H1 (cell line): ENCODE data around the gene C18orf54. TPM values are rescaled to one million over a fixed set of nuclear protein-coding genes. Genes with fewer than 3 reads are reported as not detected.

Experiments
- CTCF ChIA-PET: fragments of 300-600 bp; sonication (Branson Sonifier 250); formaldehyde crosslinking; loops from one replicate; lab custom pipeline; 2021; ENCODE audit not compliant: partially characterized antibody; lab: Charles Lee
- POLR2A ChIA-PET: fragments of 300-600 bp; sonication (Branson Sonifier 250); formaldehyde crosslinking; loops from one replicate; lab custom pipeline; 2021; ENCODE audit warnings: inconsistent platforms; ENCODE audit not compliant: partially characterized antibody; lab: Charles Lee
- DNase-seq, 2 experiments: peaks; one replicate each; pipeline versions ENCODE4 v3.0.0 to v3.0.0-alpha.2; 2010 to 2022; ENCODE audit warnings: low spot score in 2 of 2, low read depth in 1 of 2, mixed read lengths in 1 of 2
- FAIRE-seq: peaks from 2 replicates; lab custom pipeline; 2011; peaks lifted over from hg19 to GRCh38; lab: Jason Lieb, UNC
- H2AFZ ChIP-seq: 2 replicates; pipeline ENCODE4 v1.8.1; 2012; ENCODE audit warnings: low read length, inconsistent platforms
- H2AK5ac ChIP-seq: 2 replicates; pipeline ENCODE4 v1.6.1; 2013; ENCODE audit warnings: low read depth, low read length
- H2BK120ac ChIP-seq: replicated peaks from 2 replicates; pipeline ENCODE3; 2013; ENCODE audit warnings: low read depth, low read length, inconsistent platforms
- H2BK12ac ChIP-seq: 2 replicates; pipeline ENCODE4 v1.6.1; 2013; ENCODE audit warnings: low read depth, low read length
- H2BK15ac ChIP-seq: 2 replicates; pipeline ENCODE4 v1.6.1; 2013; ENCODE audit warnings: low read length
- H2BK20ac ChIP-seq: 2 replicates; pipeline ENCODE4 v1.6.1; 2013; ENCODE audit warnings: low read length
- H2BK5ac ChIP-seq: 2 replicates; pipeline ENCODE4 v1.6.1; 2013; ENCODE audit warnings: low read depth, low read length
- H3K14ac ChIP-seq: 2 replicates; pipeline ENCODE4 v1.6.1; 2013; ENCODE audit warnings: inconsistent platforms; ENCODE audit not compliant: insufficient read length
- H3K18ac ChIP-seq: 2 replicates; pipeline ENCODE4 v1.6.1; 2013; ENCODE audit warnings: low read length; ENCODE audit errors: extremely low read depth
- H3K23ac ChIP-seq: 2 replicates; pipeline ENCODE4 v1.6.1; 2013; ENCODE audit warnings: inconsistent platforms; ENCODE audit not compliant: insufficient read length
- H3K23me2 ChIP-seq: 2 replicates; pipeline ENCODE4 v1.6.1; 2013; ENCODE audit warnings: low read depth, low read length
- H3K27ac ChIP-seq: 2 replicates; pipeline ENCODE4 v1.6.1; 2011; ENCODE audit warnings: low read depth, low read length, inconsistent platforms
- H3K27me3 ChIP-seq, 4 experiments: replicated peaks in 1 of 4; 1 replicate in 1 of 4; 2 replicates in 3 of 4; pipeline versions ENCODE4 v1.6.1 to v1.8.1; 2011 to 2013; ENCODE audit warnings: low read length in 3 of 4, mild to moderate bottlenecking in 3 of 4, inconsistent platforms in 2 of 4, mixed read lengths in 2 of 4, moderate library complexity in 1 of 4; ENCODE audit not compliant: control insufficient read depth in 3 of 4, insufficient read depth in 3 of 4; ENCODE audit errors: extremely low read depth in 1 of 4
- H3K36me3 ChIP-seq, 4 experiments: 2 replicates each; pipeline versions ENCODE4 v1.6.1 to v1.8.1; 2011 to 2013; ENCODE audit warnings: mild to moderate bottlenecking in 4 of 4, low read length in 3 of 4, moderate library complexity in 2 of 4, control low read depth in 1 of 4, inconsistent platforms in 1 of 4; ENCODE audit not compliant: insufficient read depth in 4 of 4, control insufficient read depth in 2 of 4
- H3K4ac ChIP-seq: replicated peaks from 2 replicates; pipeline ENCODE3; 2013; ENCODE audit warnings: low read length, low read depth, mixed read lengths, inconsistent platforms; ENCODE audit not compliant: insufficient read length
- H3K4me1 ChIP-seq, 4 experiments: replicated peaks in 1 of 4; 1 replicate in 1 of 4; 2 replicates in 3 of 4; pipeline versions ENCODE4 v1.6.1 to v1.8.1; 2011 to 2013; ENCODE audit warnings: low read length in 3 of 4, inconsistent platforms in 2 of 4, mixed read lengths in 1 of 4; ENCODE audit not compliant: insufficient read depth in 4 of 4, control insufficient read depth in 3 of 4
- H3K4me2 ChIP-seq, 2 experiments: 2 replicates each; pipeline versions ENCODE4 v1.6.1 to v1.8.1; 2011 to 2013; ENCODE audit warnings: low read depth in 2 of 2, low read length in 2 of 2, control low read depth in 1 of 2, inconsistent platforms in 1 of 2, mild to moderate bottlenecking in 1 of 2; ENCODE audit not compliant: insufficient read depth in 1 of 2
- H3K4me3 ChIP-seq, 4 experiments: fragments of 200-600, 300-600 bp in 1 of 4; sonication (generic), shearing (Covaris generic), sonication (Bioruptor Twin) in 1 of 4; 2 replicates each; pipeline versions ENCODE4 v1.5.1 to v1.8.1; 2011 to 2016; ENCODE audit warnings: low read length in 4 of 4, low read depth in 3 of 4, control low read depth in 2 of 4, inconsistent platforms in 2 of 4, mild to moderate bottlenecking in 2 of 4, mixed read lengths in 1 of 4, moderate library complexity in 1 of 4; ENCODE audit not compliant: insufficient read depth in 2 of 4; ENCODE audit errors: extremely low read depth in 1 of 4
- H3K56ac ChIP-seq: replicated peaks from 2 replicates; pipeline ENCODE3; 2013; ENCODE audit warnings: low read depth, mild to moderate bottlenecking, mixed read lengths, low read length, inconsistent platforms; ENCODE audit not compliant: insufficient read length
- H3K79me1 ChIP-seq: 2 replicates; pipeline ENCODE4 v1.6.1; 2013; ENCODE audit warnings: low read depth, low read length, control low read depth
- H3K79me2 ChIP-seq, 2 experiments: 2 replicates each; pipeline versions ENCODE4 v1.6.1 to v1.8.1; 2012 to 2013; ENCODE audit warnings: low read length in 2 of 2, mild to moderate bottlenecking in 2 of 2, inconsistent platforms in 1 of 2; ENCODE audit not compliant: insufficient read depth in 2 of 2, control insufficient read depth in 1 of 2
- H3K9ac ChIP-seq, 4 experiments: replicated peaks in 1 of 4; 1 replicate in 1 of 4; 2 replicates in 3 of 4; pipeline versions ENCODE4 v1.6.1 to v1.8.1; 2011 to 2013; ENCODE audit warnings: low read depth in 3 of 4, low read length in 3 of 4, control low read depth in 2 of 4, mild to moderate bottlenecking in 2 of 4, moderate library complexity in 2 of 4, inconsistent platforms in 1 of 4; ENCODE audit errors: extremely low read depth in 1 of 4
- H3K9me3 ChIP-seq, 2 experiments: 2 replicates each; pipeline versions ENCODE4 v1.6.1 to v1.8.1; 2012 to 2013; ENCODE audit warnings: mild to moderate bottlenecking in 2 of 2, moderate library complexity in 2 of 2, control low read depth in 1 of 2, inconsistent platforms in 1 of 2, low read depth in 1 of 2, low read length in 1 of 2, mixed read lengths in 1 of 2; ENCODE audit not compliant: insufficient read depth in 2 of 2
- H4K20me1 ChIP-seq, 2 experiments: replicated peaks in 1 of 2; 2 replicates each; pipeline versions ENCODE3 to v1.8.1; 2011 to 2013; ENCODE audit warnings: inconsistent platforms in 2 of 2, low read length in 2 of 2, mild to moderate bottlenecking in 1 of 2; ENCODE audit not compliant: insufficient read depth in 2 of 2, control insufficient read depth in 1 of 2
- H4K5ac ChIP-seq: 2 replicates; pipeline ENCODE4 v1.6.1; 2013; ENCODE audit warnings: low read length, low read depth, mixed read lengths, inconsistent platforms; ENCODE audit not compliant: insufficient read length
- H4K8ac ChIP-seq: 2 replicates; pipeline ENCODE4 v1.8.0; 2013; ENCODE audit warnings: mild to moderate bottlenecking, moderate library complexity, low read length, inconsistent platforms; ENCODE audit not compliant: insufficient read depth; ENCODE audit errors: extremely low read depth
- H4K91ac ChIP-seq: replicated peaks from 2 replicates; pipeline ENCODE3; 2013; ENCODE audit warnings: low read length, mixed read lengths, inconsistent platforms; ENCODE audit not compliant: insufficient read length
- BCL11A ChIP-seq, 2 experiments: IDR thresholded peaks; one replicate each; pipeline ENCODE4 v1.6.1; 2011; ENCODE audit warnings: low read depth in 2 of 2, low read length in 2 of 2, mild to moderate bottlenecking in 2 of 2
- CREB1 ChIP-seq: IDR thresholded peaks from 2 replicates; pipeline ENCODE4 v1.6.1; 2012; ENCODE audit warnings: inconsistent platforms
- GTF2F1 ChIP-seq: IDR thresholded peaks from 2 replicates; pipeline ENCODE4 v1.6.1; 2012; ENCODE audit warnings: low read depth, low read length, improper control_type of control experiment, borderline replicate concordance
- KDM4A ChIP-seq: IDR thresholded peaks from one replicate; pipeline ENCODE4 v1.7.1; 2012; ENCODE audit warnings: low read depth, mild to moderate bottlenecking, moderate library complexity, low read length, inconsistent platforms; ENCODE audit not compliant: severe bottlenecking
- POLR2A ChIP-seq, 2 experiments: IDR thresholded peaks; 1 replicate in 1 of 2; 2 replicates in 1 of 2; pipeline ENCODE4 v1.6.1; 2011; ENCODE audit warnings: low read depth in 2 of 2, low read length in 2 of 2, mild to moderate bottlenecking in 2 of 2; ENCODE audit errors: control extremely low read depth in 1 of 2
- TAF1 ChIP-seq: IDR thresholded peaks from 2 replicates; pipeline ENCODE4 v1.6.1; 2011; ENCODE audit warnings: mild to moderate bottlenecking, low read depth, low read length
- WGBS, 2 experiments: shearing (Covaris generic) in 1 of 2; methylation state at CpG; one replicate each; pipeline versions ENCODE4 v1.1.6 to v1.1.7; 2013 to 2015; ENCODE audit warnings: low lambda C conversion rate in 2 of 2, mixed read lengths in 2 of 2, inconsistent platforms in 1 of 2, low coverage in 1 of 2, missing lambda C conversion rate in 1 of 2; ENCODE audit not compliant: insufficient replicate concordance in 2 of 2, insufficient coverage in 1 of 2, insufficient read length in 1 of 2; ENCODE audit errors: extremely low coverage in 1 of 2, missing lambda C conversion rate in 1 of 2; 5-methylcytosine and 5-hydroxymethylcytosine counted together
- polyA plus RNA-seq, 7 experiments: library from polyadenylated mRNA; depleted of rRNA in 3 of 7; stranded (reverse) in 5 of 7; unstranded in 2 of 7; fragments of >200 nt in 5 of 7; fragments of 200-250 nt in 2 of 7; gene quantifications; 1 replicate in 5 of 7; 2 replicates in 1 of 7; 4 replicates in 1 of 7; pipeline versions ENCODE4 v1.2.1 to v1.2.3, GENCODE V29; 2011 to 2013; ENCODE audit warnings: missing spikeins in 2 of 7, mixed read lengths in 2 of 7
- total RNA-seq: library from RNA; stranded (reverse); fragmentation: NEBNext Ultra II Directional; extraction: Animal tissue kit (Norgen Biotek cat#: 25700); gene quantifications from 2 replicates; pipeline ENCODE4 v1.2.1, GENCODE V29; 2021
- TF ChIP-seq, protein P1 (sequence below), 3 experiments: IDR thresholded peaks; 1 replicate in 2 of 3; 2 replicates in 1 of 3; pipeline versions ENCODE4 v1.5.1 to v1.6.1; 2011; ENCODE audit warnings: low read length in 3 of 3, mild to moderate bottlenecking in 3 of 3, inconsistent platforms in 2 of 3, low read depth in 1 of 3, moderate library complexity in 1 of 3; ENCODE audit not compliant: insufficient read depth in 1 of 3; ENCODE audit errors: control extremely low read depth in 1 of 3
- TF ChIP-seq, protein P2 (sequence below): IDR thresholded peaks from 2 replicates; pipeline ENCODE4 v1.6.1; 2012; ENCODE audit warnings: inconsistent platforms
- TF ChIP-seq, protein P3 (sequence below): IDR thresholded peaks from 2 replicates; pipeline ENCODE4 v1.6.1; 2012; ENCODE audit warnings: low read length, inconsistent platforms

Gene C18orf54
- total and polyA plus RNA-seq, 2 of the 8 experiments (the other 6 are each of a cell fraction or from before 2014, with no cell fraction given), result 6.7 to 30.9 TPM

DNA sequence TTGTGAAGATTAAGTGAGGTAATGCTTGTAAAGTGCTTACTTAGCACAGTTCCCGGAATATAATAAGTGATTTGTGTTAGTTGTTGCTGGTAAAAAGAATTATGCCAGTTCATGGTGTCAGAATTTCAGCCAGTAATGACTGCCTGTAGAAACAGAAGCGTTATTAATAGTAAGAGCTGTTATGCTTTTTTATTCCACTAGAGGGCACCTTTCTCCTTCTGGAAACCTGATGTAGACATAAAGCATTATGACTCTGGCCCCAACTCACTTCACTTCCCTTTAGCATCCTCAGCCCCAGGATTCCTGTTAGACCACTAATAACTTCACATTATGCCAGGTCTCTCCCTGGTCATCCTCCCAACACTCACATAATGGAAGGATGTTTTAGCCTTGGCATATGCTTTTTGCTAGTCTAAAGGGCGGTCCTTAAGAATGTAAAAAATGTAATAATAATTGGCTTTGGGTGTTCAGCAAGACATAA, 34.9 kb downstream of the C18orf54 start:
- no peak overlapping the region for H3K9ac ChIP-seq
- no peak overlapping the region for H3K18ac ChIP-seq
- H3K4me1 ChIP-seq, result peaks cover 0 to 4% (median 2%) of the 10 kb centered on the region in 4 experiments; a peak in 1 of 7 replicates
- no peaks in the 10 kb centered on the region for H3K79me2 ChIP-seq
- H3K23me2 ChIP-seq, result no peaks in the 10 kb centered on the region; the same call in 1 of the 2 replicates
- no peaks in the 10 kb centered on the region for H3K36me3 ChIP-seq
- no peak overlapping the region for H2BK5ac ChIP-seq
- no peak overlapping the region for H3K56ac ChIP-seq
- FAIRE-seq (peak; percentile 94), DNase-seq (no peak)
- no peak overlapping the region for H2BK12ac ChIP-seq
- ChIA-PET CTCF (interaction anchor here (0.5 to 1.9 kb wide), 32 partner anchors 10 to 320 kb away, joined by 3 to 16 read pairs (median 4); partner anchors contain the start of gene MBD2), POLR2A (interaction anchor here (1.0 kb wide), 1 partner anchor 146 kb away, joined by 3 read pairs; no protein-coding TSS in a partner anchor)
- H4K5ac ChIP-seq, result no peak overlapping the region
- H3K4me2 ChIP-seq, result no peak overlapping the region
- H2AK5ac ChIP-seq, result no peak overlapping the region
- H4K20me1 ChIP-seq, result no peaks in the 10 kb centered on the region
- H2BK15ac ChIP-seq, result no peak overlapping the region
- H2BK20ac ChIP-seq, result no peak overlapping the region
- no peak overlapping the region for H2AFZ ChIP-seq
- H3K23ac ChIP-seq, result no peak overlapping the region
- no peak overlapping the region for H2BK120ac ChIP-seq
- no peak overlapping the region for H4K91ac ChIP-seq
- peaks cover 0 to 1% (median 0%) of the 10 kb centered on the region in 4 experiments; a peak in 1 of 7 replicates for H3K27me3 ChIP-seq
- no peaks in the 10 kb centered on the region for H3K9me3 ChIP-seq
- H4K8ac ChIP-seq, result no peak overlapping the region
- no peak overlapping the region for H3K4ac ChIP-seq
- H3K27ac ChIP-seq, result no peak overlapping the region
- H3K79me1 ChIP-seq, result no peaks in the 10 kb centered on the region
- no peak overlapping the region for H3K14ac ChIP-seq
- WGBS, 2 experiments, result 40% methylated on average over 3 of the region's 3 CpGs; no CpG with 5 or more reads in 1 of the 2 experiments
- H3K4me3 ChIP-seq, result no peak overlapping the region
- TF ChIP-seq POLR2A (IDR thresholded peaks at IDR 0.05; ENCODE audit: control extremely low read depth in 1 of 2, low read depth in 2 of 2, low read length in 2 of 2) (no peak), CREB1 (no peak), KDM4A (no peak), TAF1 (no peak), BCL11A (IDR thresholded peaks at IDR 0.05; ENCODE audit: low read depth in 2 of 2, low read length in 2 of 2) (no peak), GTF2F1 (no peak)
- TF ChIP-seq, protein P1, sequence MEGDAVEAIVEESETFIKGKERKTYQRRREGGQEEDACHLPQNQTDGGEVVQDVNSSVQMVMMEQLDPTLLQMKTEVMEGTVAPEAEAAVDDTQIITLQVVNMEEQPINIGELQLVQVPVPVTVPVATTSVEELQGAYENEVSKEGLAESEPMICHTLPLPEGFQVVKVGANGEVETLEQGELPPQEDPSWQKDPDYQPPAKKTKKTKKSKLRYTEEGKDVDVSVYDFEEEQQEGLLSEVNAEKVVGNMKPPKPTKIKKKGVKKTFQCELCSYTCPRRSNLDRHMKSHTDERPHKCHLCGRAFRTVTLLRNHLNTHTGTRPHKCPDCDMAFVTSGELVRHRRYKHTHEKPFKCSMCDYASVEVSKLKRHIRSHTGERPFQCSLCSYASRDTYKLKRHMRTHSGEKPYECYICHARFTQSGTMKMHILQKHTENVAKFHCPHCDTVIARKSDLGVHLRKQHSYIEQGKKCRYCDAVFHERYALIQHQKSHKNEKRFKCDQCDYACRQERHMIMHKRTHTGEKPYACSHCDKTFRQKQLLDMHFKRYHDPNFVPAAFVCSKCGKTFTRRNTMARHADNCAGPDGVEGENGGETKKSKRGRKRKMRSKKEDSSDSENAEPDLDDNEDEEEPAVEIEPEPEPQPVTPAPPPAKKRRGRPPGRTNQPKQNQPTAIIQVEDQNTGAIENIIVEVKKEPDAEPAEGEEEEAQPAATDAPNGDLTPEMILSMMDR (IDR thresholded peaks at IDR 0.05; ENCODE audit: control extremely low read depth in 1 of 3, insufficient read depth in 1 of 3, low read depth in 1 of 3, low read length in 3 of 3), result peak in 2 of 3 experiments; percentile 43 to 65; a peak in 2 of 4 replicates
- TF ChIP-seq, protein P2, sequence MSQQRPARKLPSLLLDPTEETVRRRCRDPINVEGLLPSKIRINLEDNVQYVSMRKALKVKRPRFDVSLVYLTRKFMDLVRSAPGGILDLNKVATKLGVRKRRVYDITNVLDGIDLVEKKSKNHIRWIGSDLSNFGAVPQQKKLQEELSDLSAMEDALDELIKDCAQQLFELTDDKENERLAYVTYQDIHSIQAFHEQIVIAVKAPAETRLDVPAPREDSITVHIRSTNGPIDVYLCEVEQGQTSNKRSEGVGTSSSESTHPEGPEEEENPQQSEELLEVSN, result no peak
- TF ChIP-seq, protein P3, sequence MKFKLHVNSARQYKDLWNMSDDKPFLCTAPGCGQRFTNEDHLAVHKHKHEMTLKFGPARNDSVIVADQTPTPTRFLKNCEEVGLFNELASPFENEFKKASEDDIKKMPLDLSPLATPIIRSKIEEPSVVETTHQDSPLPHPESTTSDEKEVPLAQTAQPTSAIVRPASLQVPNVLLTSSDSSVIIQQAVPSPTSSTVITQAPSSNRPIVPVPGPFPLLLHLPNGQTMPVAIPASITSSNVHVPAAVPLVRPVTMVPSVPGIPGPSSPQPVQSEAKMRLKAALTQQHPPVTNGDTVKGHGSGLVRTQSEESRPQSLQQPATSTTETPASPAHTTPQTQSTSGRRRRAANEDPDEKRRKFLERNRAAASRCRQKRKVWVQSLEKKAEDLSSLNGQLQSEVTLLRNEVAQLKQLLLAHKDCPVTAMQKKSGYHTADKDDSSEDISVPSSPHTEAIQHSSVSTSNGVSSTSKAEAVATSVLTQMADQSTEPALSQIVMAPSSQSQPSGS, result no peak
